ENCODE results near the gene H2BW2.
"Not testable (repeated sequence)": the region's sequence is repeated elsewhere in the genome, so short reads cannot be mapped to it uniquely, and the experiment has no call there.

H2BW2 gene

GRCh38 chrX:104039689-104040505 is at the start of gene H2BW2:
Gene H2BW2, plus strand, starts transcription at chrX:104039956. Its CDS starts 39 bp downstream, at chrX:104039995.
- no peak for DNase-seq

- no peak for DNase-seq
These were observed 40.5 kb upstream of the H2BW2 start for GRCh38 chrX:103999234-103999633.

- DNase-seq: no peak
These were observed 30.9 kb upstream of the H2BW2 start for GRCh38 chrX:104008831-104009230.

GRCh38 chrX:104013158-104013557 is 26.6 kb upstream of the H2BW2 start:
- no peak for DNase-seq

- no peak for DNase-seq
These were observed 26.1 kb upstream of the H2BW2 start, which contains the start of gene H2BW1 for GRCh38 chrX:104013606-104014005. Gene H2BW1, minus strand, starts transcription at chrX:104013708. Its CDS starts 132 bp downstream, at chrX:104013576.

- DNase-seq: not testable (repeated sequence)
These were observed 24.2 kb upstream of the H2BW2 start for GRCh38 chrX:104015576-104015975.

- no peak for DNase-seq
These were observed 21.6 kb upstream of the H2BW2 start for GRCh38 chrX:104018126-104018525.

- no peak for DNase-seq
These were observed 1.2 kb downstream of the H2BW2 start for GRCh38 chrX:104041003-104041402.

- no peak for DNase-seq
These were observed 5.9 kb downstream of the H2BW2 start for GRCh38 chrX:104045642-104046041.

- no peak for DNase-seq
These were observed 7.4 kb downstream of the H2BW2 start for GRCh38 chrX:104047171-104047570.

- not testable (repeated sequence) for DNase-seq
These were observed 15.2 kb downstream of the H2BW2 start for GRCh38 chrX:104054956-104055355.

- DNase-seq: not testable (repeated sequence)
These were observed 22.9 kb downstream of the H2BW2 start for GRCh38 chrX:104062636-104063035.

GRCh38 chrX:104075778-104076445 is 36.2 kb downstream of the H2BW2 start, which contains the start of gene TMSB15C:
Gene TMSB15C, minus strand, starts transcription at chrX:104076236.
- DNase-seq: not testable (repeated sequence)

- not testable (repeated sequence) for DNase-seq
These were observed 38.1 kb downstream of the H2BW2 start for GRCh38 chrX:104077854-104078253.

- DNase-seq: no peak
These were observed 44.3 kb downstream of the H2BW2 start for GRCh38 chrX:104084063-104084462.

- DNase-seq: no peak
These were observed 45.0 kb downstream of the H2BW2 start for GRCh38 chrX:104084534-104085277.

- no peak for DNase-seq
These were observed 45.7 kb downstream of the H2BW2 start for GRCh38 chrX:104085477-104085876.

- no peak for DNase-seq
These were observed 46.2 kb downstream of the H2BW2 start for GRCh38 chrX:104085919-104086318.

Data from bone marrow (tissue), 2 donors.